ENCODE measurements around the gene MICAL2. TPM values are rescaled to one million over a fixed set of nuclear protein-coding genes. Genes with fewer than 3 reads are reported as not detected.

MICAL2 gene
- total and polyA plus RNA-seq, 2 donors (not counting 1 experiment from before 2014, with no cell fraction given), result 0.32 to 0.40 TPM

GRCh38 chr11:12174128-12174476, 63.7 kb downstream of the MICAL2 start:
- ATAC-seq (ENCODE audit: low read depth), result no peak
- H3K36me3 ChIP-seq (replicated peaks in 1 of 2; ENCODE audit: control extremely low read depth in 1 of 2, control insufficient read depth in 1 of 2, extremely low read depth in 1 of 2, insufficient read depth in 2 of 2, low read length in 1 of 2), result no peaks in the 10 kb centered on the region
- intact Hi-C loops (cut with micrococcal nuclease), result no loop called here
- no peak overlapping the region for H3K9ac ChIP-seq (ENCODE audit: low read length)
- H4K20me1 ChIP-seq (ENCODE audit: control insufficient read depth, insufficient read depth, low read length, poor library complexity, severe bottlenecking), result no peaks in the 10 kb centered on the region
- Mint-ChIP-seq H3K9me3 (ENCODE audit: insufficient read depth) (no peaks in the 10 kb centered on the region), H3K27ac (no peak overlapping the region), H3K27me3 (peaks cover 10% of the 10 kb centered on the region), H3K4me1 (no peaks in the 10 kb centered on the region), H3K4me3 (no peak overlapping the region)
- TF ChIP-seq, protein P1, sequence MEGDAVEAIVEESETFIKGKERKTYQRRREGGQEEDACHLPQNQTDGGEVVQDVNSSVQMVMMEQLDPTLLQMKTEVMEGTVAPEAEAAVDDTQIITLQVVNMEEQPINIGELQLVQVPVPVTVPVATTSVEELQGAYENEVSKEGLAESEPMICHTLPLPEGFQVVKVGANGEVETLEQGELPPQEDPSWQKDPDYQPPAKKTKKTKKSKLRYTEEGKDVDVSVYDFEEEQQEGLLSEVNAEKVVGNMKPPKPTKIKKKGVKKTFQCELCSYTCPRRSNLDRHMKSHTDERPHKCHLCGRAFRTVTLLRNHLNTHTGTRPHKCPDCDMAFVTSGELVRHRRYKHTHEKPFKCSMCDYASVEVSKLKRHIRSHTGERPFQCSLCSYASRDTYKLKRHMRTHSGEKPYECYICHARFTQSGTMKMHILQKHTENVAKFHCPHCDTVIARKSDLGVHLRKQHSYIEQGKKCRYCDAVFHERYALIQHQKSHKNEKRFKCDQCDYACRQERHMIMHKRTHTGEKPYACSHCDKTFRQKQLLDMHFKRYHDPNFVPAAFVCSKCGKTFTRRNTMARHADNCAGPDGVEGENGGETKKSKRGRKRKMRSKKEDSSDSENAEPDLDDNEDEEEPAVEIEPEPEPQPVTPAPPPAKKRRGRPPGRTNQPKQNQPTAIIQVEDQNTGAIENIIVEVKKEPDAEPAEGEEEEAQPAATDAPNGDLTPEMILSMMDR (IDR thresholded peaks at IDR 0.05), result no peak
- TF ChIP-seq EZH2 (IDR thresholded peaks at IDR 0.05; ENCODE audit: borderline replicate concordance, insufficient read depth, low read depth, low read length, poor library complexity, severe bottlenecking), result no peak
- no peak overlapping the region for H3K4me3 ChIP-seq (ENCODE audit: control extremely low read depth in 1 of 5, extremely low read depth in 1 of 5, insufficient read depth in 1 of 5, low read depth in 2 of 5, low read length in 4 of 5)
- no peaks in the 10 kb centered on the region for H3K79me2 ChIP-seq (ENCODE audit: control insufficient read depth, insufficient read depth, low read length)
- H3K9me3 ChIP-seq (ENCODE audit: control extremely low read depth in 1 of 3, control insufficient read depth in 2 of 3, insufficient read depth in 1 of 3, low read length in 2 of 3), result no peaks in the 10 kb centered on the region
- ChIA-PET POLR2A (no interaction called here), CTCF (no interaction called here)
- no peak overlapping the region for H2AFZ ChIP-seq (ENCODE audit: insufficient read depth, low read depth, low read length, poor library complexity, severe bottlenecking)
- H3K4me1 ChIP-seq (ENCODE audit: control insufficient read depth in 2 of 2, insufficient read depth in 2 of 2, low read length in 2 of 2), result no peaks in the 10 kb centered on the region
- no peak overlapping the region for H3K27ac ChIP-seq (ENCODE audit: low read length in 2 of 2)
- no peak for DNase-seq
- no peaks in the 10 kb centered on the region for H3K27me3 ChIP-seq (replicated peaks in 1 of 4; ENCODE audit: control extremely low read depth in 1 of 4, control insufficient read depth in 3 of 4, insufficient read depth in 4 of 4, low read length in 3 of 4)
- no peak overlapping the region for H3K4me2 ChIP-seq (replicated peaks; ENCODE audit: low read depth, low read length, poor library complexity, severe bottlenecking)
- no CpG with 5 or more reads among the region's 1 CpG for WGBS (ENCODE audit: insufficient coverage)

DNA sequence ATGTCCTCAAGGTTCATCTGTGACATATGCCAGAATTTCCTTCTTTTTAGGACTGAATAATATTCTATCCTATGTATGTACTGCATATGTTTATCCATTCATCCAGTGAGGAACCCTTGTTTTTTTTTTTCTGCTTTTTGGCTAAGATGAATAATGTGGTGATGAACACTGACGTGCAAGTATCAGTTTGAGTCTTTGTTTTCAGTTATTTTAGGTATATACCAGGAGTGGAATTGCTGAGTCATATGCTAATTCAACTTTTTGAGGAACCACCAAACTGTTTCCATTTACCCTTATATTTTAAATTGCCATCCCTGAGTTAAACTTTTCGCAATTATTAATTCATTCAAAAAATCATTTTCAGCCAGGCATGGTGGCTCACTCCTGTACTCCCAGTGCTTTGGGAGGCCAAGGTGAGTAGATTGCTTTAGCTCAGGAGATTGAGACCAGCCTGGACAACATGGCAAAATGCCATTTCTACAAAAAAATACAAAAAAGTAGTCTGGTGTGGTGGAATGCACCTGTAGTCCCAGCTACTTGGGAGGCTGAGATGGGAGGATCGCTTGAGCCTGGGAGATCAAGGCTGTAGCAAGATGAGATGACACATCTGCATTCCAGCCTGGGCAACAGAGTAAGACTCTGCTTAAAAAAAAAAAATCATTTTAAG, 64.2 kb downstream of the MICAL2 start:
- Mint-ChIP-seq H3K4me1 (no peaks in the 10 kb centered on the region), H3K9me3 (ENCODE audit: insufficient read depth) (no peaks in the 10 kb centered on the region), H3K27ac (no peak overlapping the region), H3K27me3 (peaks cover 15% of the 10 kb centered on the region), H3K4me3 (no peak overlapping the region)
- H3K4me2 ChIP-seq (replicated peaks; ENCODE audit: low read depth, low read length, poor library complexity, severe bottlenecking), result no peak overlapping the region
- no peak overlapping the region for H3K9ac ChIP-seq (ENCODE audit: low read length)
- DNase-seq (no peak), ATAC-seq (ENCODE audit: low read depth) (no peak)
- no peaks in the 10 kb centered on the region for H3K27me3 ChIP-seq (replicated peaks in 1 of 4; ENCODE audit: control extremely low read depth in 1 of 4, control insufficient read depth in 3 of 4, insufficient read depth in 4 of 4, low read length in 3 of 4)
- H3K9me3 ChIP-seq (ENCODE audit: control extremely low read depth in 1 of 3, control insufficient read depth in 2 of 3, insufficient read depth in 1 of 3, low read length in 2 of 3), result no peaks in the 10 kb centered on the region
- intact Hi-C loops (cut with micrococcal nuclease), result no loop called here
- no peaks in the 10 kb centered on the region for H4K20me1 ChIP-seq (ENCODE audit: control insufficient read depth, insufficient read depth, low read length, poor library complexity, severe bottlenecking)
- 83% methylated on average over 1 of the region's 3 CpGs for WGBS (ENCODE audit: insufficient coverage)
- no peak overlapping the region for H2AFZ ChIP-seq (ENCODE audit: insufficient read depth, low read depth, low read length, poor library complexity, severe bottlenecking)
- no peak overlapping the region for H3K27ac ChIP-seq (ENCODE audit: low read length in 2 of 2)
- ChIA-PET CTCF (no interaction called here), POLR2A (no interaction called here)
- no peaks in the 10 kb centered on the region for H3K4me1 ChIP-seq (ENCODE audit: control insufficient read depth in 2 of 2, insufficient read depth in 2 of 2, low read length in 2 of 2)
- H3K36me3 ChIP-seq (replicated peaks in 1 of 2; ENCODE audit: control extremely low read depth in 1 of 2, control insufficient read depth in 1 of 2, extremely low read depth in 1 of 2, insufficient read depth in 2 of 2, low read length in 1 of 2), result no peaks in the 10 kb centered on the region
- H3K4me3 ChIP-seq (ENCODE audit: control extremely low read depth in 1 of 5, extremely low read depth in 1 of 5, insufficient read depth in 1 of 5, low read depth in 2 of 5, low read length in 4 of 5), result no peak overlapping the region
- TF ChIP-seq, protein P1 (IDR thresholded peaks at IDR 0.05), result no peak
- TF ChIP-seq EZH2 (IDR thresholded peaks at IDR 0.05; ENCODE audit: borderline replicate concordance, insufficient read depth, low read depth, low read length, poor library complexity, severe bottlenecking), result no peak
- no peaks in the 10 kb centered on the region for H3K79me2 ChIP-seq (ENCODE audit: control insufficient read depth, insufficient read depth, low read length)

All from B cell (primary cell).